Measurements from ENCODE around the gene TOMM20. TPM values are rescaled to one million over a fixed set of nuclear protein-coding genes. Genes with fewer than 3 reads are reported as not detected.
A peak's percentile ranks its signal among the peaks of the same experiment; 100 is the strongest.

Gene TOMM20
- total RNA-seq, 2 donors from 2014 or later: 144 to 147 TPM

DNA sequence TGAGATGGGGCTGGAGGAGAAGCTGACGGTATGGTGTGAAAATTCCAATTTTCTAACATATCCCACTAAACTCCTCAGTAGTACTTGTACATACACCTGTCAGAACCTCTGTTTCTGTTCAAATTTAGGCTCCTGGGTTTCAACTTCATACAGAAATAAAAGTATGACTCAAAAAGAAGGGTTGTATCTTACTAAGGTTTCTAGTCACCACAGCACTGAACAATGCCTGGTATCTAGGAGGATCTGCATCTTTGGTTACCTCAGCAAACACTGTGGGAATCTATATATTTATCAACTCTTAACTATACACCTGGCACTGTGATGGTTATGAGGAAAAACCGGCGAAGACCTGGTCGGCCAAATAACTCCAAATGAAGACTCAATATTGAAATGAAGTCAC, 18.6 kb upstream of the TOMM20 start:
- H3K9me3 Mint-ChIP-seq: no peaks in the 10 kb centered on the region
- H3K27ac Mint-ChIP-seq: no peak overlapping the region
- peaks cover 15 to 28% of the 10 kb centered on the region in 2 donors for H3K36me3 Mint-ChIP-seq
- ATAC-seq (peak; percentile 48 to 80), DNase-seq (ENCODE audit: low spot score in 2 of 2) (no peak)

DNA sequence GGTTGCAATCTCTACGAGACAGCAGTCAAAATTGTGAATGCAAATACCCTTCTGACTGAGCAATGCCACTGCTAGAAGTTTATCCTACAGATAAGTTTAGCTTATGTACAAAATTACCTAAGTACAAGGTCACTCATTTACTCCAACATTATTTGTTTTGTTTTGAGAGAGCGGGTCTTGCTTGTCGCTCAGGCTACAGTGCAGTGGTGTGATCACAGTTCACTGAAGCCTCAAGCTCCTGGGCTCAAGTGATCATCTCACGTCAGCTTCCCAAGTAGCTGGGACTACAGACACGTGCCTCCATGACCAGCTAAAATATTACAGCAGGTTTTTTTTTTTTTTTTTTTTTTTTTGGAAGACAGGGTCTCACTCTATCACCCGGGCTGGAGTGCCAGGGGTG, 17.0 kb upstream of the TOMM20 start:
- Mint-ChIP-seq H3K27ac (no peak overlapping the region), H3K9me3 (no peaks in the 10 kb centered on the region), H3K36me3 (peaks cover 18 to 23% of the 10 kb centered on the region in 2 donors)
- no peak for DNase-seq (ENCODE audit: low spot score in 2 of 2)
- no peak for ATAC-seq

DNA sequence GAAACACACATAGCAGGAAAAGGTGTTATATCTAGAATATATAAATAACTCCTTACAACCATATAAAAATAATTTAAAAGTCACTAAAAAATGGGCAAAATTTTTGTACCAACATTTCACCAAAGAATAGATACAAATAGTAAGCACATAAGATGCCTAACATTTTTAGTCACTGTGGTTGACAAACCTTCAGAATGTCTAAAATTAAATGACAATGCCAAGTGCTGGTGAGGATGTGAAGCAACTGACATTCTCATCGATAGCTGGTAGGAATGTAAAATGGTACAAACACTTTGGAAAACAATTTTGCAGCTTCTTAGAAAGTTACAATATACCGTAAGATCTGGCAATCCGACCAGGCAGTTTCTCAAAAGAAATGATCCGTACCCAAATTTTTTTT, 14.4 kb upstream of the TOMM20 start:
- ATAC-seq (no peak), DNase-seq (ENCODE audit: low spot score in 2 of 2) (no peak)
- Mint-ChIP-seq H3K27ac (no peak overlapping the region), H3K9me3 (no peaks in the 10 kb centered on the region), H3K36me3 (peaks cover 17 to 24% of the 10 kb centered on the region in 2 donors)

DNA sequence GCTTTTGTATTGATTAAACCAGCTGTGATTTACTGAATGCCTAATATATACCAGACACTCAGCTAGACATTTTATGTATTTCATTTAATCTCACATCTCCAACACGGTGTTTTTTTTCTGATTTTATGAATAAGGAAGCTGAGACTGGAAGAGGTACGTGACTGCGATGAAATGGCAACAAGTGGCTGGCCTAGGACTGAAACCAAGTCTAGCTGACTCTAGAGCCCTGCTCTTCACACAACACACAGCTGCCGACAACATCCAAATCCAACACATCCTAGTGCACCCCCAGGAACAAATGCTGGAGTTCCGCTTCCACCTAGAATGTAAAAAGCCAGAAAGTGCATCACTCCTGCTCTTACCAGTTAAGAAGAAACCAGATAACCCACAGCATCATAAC, 10.7 kb upstream of the TOMM20 start:
- H3K9me3 Mint-ChIP-seq: no peaks in the 10 kb centered on the region
- no peak for DNase-seq (ENCODE audit: low spot score in 2 of 2)
- ATAC-seq: peak in 1 of 2 donors; percentile 21
- peaks cover 33 to 34% of the 10 kb centered on the region in 2 donors for H3K36me3 Mint-ChIP-seq
- peak overlapping the region; percentile 54 to 96 for H3K27ac Mint-ChIP-seq

DNA sequence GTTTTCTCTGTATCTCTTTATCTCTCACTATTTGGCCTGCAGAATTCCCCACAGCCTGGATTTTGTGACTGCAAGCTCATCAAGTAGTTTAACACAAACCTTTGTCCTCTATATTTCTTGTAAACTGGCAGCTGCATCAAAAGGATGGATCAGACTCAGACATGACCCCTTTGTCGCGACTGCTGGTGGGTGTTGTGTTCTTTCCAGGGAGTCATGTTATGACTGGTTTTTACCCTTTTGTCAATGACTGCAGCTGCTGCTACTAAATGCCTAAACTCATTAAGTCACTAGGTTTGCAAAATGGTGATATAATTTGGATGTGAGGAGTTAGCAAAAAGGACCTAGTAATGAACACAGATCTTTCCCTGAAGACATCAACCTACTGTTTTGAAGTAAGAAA, 10.2 kb upstream of the TOMM20 start:
- H3K36me3 Mint-ChIP-seq: peaks cover 33 to 34% of the 10 kb centered on the region in 2 donors
- DNase-seq (ENCODE audit: low spot score in 2 of 2) (peak in 1 of 2 donors; percentile 31), ATAC-seq (peak; percentile 63 to 93)
- H3K27ac Mint-ChIP-seq: peak overlapping the region; percentile 54 to 96
- no peaks in the 10 kb centered on the region for H3K9me3 Mint-ChIP-seq

DNA sequence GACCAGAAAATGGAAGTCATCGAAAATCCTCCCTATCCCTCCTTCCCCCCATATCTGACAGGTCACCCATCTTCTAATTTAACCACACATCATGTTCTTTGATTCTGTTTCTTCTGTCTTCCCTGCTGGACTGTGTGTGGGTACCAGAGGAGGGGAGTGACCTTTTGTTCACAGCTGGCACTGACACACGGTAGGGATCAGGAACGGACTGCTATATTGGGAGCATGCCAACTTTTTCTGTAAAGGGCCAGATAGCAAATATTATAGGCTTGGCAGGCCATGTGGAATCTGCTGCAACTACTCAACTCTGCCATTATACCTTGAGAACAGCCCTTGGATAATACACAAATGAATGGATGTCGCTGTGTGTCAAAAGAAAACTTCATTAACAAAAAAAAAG, 7.5 kb upstream of the TOMM20 start:
- Mint-ChIP-seq H3K9me3 (no peaks in the 10 kb centered on the region), H3K36me3 (peaks cover 25 to 27% of the 10 kb centered on the region in 2 donors), H3K27ac (peak overlapping the region; percentile 1 to 65)
- no peak for ATAC-seq
- no peak for DNase-seq (ENCODE audit: low spot score in 2 of 2)

DNA sequence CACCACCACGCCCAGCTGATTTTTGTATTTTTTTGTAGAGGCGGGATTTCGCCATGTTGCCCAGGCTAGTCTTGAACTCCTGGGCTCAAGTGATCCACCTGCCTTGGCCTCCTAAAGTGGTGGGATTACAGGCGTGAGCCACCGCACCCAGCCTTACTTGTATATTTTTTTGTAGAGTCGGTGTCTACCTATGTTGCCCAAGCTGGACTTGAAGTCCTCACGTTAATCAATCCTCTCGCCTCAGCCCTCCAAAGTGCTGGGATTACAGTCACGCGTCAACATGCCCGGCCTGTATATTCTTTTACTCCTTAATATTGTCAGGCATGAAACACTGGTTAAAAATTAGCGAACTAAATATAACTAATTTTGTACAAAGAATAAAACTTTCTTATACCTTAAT, 5.5 kb upstream of the TOMM20 start:
- no peak for DNase-seq (ENCODE audit: low spot score in 2 of 2)
- Mint-ChIP-seq H3K36me3 (peaks cover 22 to 29% of the 10 kb centered on the region in 2 donors), H3K9me3 (no peaks in the 10 kb centered on the region), H3K27ac (peak overlapping the region in 1 of 2 donors; percentile 31)
- no peak for ATAC-seq

DNA sequence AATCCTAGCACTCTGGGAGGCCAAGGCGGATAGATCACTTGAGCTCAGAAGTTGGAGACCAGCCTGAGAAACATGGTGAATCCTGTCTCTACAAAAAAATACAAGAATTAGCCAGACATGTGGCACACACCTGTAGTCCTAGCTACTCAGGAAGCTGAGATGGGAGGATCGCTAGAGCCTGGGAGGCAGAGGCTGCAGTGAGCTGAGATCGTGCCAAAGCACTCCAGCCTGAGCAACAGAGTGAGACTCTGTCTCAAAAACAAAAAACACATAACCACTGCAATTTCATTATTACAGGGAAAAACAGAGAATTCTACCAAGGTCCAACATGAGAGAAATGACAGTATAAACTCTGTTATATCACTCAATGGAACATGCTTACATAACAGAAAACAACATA, 4.4 kb upstream of the TOMM20 start:
- Mint-ChIP-seq H3K9me3 (no peaks in the 10 kb centered on the region), H3K27ac (peak overlapping the region; percentile 7 to 16), H3K36me3 (peaks cover 25 to 28% of the 10 kb centered on the region in 2 donors)
- no peak for ATAC-seq
- DNase-seq (ENCODE audit: low spot score in 2 of 2): no peak

DNA sequence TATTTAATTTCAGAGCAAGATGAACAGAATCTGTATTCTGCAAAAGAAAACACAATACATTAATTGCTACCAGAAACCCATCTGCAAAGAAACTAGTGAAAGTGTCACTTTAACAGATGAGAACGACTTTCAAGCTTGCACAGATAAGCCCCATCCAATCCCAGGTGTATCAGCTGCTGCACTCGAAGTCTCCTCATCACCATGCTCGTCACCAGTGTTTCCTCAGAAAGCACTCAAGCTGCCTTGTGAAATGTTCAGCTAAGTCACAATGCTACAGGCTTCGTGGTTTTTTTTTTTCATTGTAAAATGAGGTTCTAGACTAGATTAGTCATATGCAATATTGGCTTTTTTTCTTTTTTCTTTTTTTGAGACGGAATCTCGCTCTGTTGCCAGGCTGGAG, 3.3 kb upstream of the TOMM20 start:
- ATAC-seq (no peak), DNase-seq (ENCODE audit: low spot score in 2 of 2) (no peak)
- no peaks in the 10 kb centered on the region for H3K9me3 Mint-ChIP-seq
- peaks cover 27 to 31% of the 10 kb centered on the region in 2 donors for H3K36me3 Mint-ChIP-seq
- H3K27ac Mint-ChIP-seq: peak overlapping the region in 1 of 2 donors; percentile 81

DNA sequence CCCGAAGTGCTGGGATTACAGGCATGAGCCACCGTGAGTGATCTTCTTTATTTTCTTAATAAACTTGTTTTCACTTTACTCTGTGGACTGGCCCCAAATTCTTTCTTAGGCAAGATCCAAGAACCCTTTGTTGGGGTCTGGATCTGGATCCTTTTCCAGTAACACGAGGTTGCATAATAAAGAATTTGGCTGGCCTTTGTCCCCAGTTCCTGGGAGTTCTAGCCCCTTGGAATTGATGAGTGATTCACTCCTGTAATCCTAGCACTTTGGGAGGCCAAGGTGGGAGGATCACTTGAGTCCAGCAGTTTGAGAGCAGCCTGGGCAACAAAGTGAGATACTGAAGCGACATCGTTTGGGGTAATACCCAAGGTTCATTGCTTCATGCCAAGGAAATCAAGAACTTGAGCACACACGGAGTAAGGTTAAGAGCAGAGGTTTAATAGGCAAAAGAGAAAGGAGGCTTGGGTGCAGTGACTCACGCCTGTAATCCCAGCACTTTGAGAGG, 2.2 kb upstream of the TOMM20 start:
- peak overlapping the region; percentile 37 to 85 for H3K27ac Mint-ChIP-seq
- peaks cover 16 to 37% of the 10 kb centered on the region in 2 donors for H3K36me3 Mint-ChIP-seq
- H3K9me3 Mint-ChIP-seq: no peaks in the 10 kb centered on the region
- no peak for DNase-seq (ENCODE audit: low spot score in 2 of 2)
- no peak for ATAC-seq

DNA sequence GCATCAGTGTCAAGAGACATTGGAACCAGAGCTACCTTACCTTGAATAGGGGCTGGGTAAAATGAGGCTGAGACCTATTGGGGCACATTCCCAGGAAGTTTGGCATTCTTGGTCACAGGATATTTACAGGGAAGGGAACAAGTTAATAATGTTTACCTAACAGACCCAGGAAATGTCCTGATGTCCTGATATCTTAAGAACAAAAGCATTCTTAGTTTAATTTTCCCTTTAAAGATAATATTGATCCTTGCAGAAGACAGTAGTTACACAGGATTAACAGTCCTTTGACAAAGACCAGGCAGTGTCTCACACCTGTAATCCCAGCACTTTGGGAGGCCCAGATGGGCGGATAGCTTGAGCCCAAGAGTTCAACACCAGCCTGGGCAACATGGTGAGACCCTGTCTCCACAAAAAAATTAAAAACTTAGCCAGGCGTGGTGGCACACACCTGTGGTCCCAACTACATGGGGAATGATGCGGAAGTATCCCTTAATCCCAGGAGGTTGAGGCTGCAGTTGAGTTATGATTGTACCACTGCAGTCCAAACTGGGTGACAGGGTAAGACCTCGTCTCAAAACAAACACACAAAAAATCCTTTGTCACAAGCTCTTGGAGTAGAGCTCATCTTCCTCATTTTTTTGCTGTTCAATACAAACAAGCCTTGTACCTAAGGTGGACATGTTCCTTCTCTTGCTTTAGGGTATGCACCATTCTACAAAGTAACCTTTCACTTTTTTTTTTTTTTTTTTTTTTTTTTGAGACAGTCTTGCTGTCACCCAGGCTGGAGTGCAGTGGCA, 1.3 kb upstream of the TOMM20 start:
- ATAC-seq: no peak

DNA sequence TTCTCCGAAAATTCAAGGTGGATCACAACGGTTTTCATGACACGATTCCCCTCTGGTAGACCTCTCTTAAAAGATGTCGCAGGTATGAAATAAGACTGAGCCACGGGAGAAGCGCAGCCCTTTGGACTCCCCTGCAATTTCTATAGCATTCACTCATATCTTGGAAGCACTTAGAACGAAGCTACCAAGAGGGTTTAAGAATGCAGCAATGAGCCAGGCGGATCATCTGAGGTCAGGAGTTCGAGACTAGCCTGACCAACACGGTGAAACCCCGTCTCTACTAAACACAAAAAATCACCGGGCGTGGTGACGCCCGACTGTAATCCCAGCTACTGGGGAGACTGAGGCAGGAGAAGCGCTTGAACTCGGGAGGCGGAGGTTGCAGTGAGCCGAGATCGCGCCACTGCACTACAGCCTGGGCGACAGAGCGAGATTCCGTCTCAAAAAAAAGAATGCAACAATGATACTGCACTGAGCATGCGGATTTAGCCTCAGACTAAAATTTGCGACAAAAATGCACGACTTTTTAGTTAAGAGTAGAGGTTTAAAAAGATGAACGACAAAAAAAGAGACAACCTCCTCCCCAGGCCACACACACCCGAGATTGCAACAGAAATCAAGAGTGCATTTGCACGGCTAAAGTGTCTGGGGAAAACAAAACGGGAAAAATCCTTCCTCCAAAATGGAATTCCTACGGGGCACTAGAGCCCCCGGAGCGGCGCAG, 743 bp downstream of the TOMM20 start:
- DNase-seq (ENCODE audit: low spot score in 2 of 2) (no peak), ATAC-seq (no peak)
- Mint-ChIP-seq H3K9me3 (no peaks in the 10 kb centered on the region), H3K36me3 (peaks cover 16 to 47% of the 10 kb centered on the region in 2 donors), H3K27ac (peak overlapping the region; percentile 98 to 100)

More for the DNA sequence above, 1.3 kb upstream of the TOMM20 start:
- Mint-ChIP-seq H3K36me3 (peaks cover 16 to 33% of the 10 kb centered on the region in 2 donors), H3K27ac (peak overlapping the region in 1 of 2 donors; percentile 98), H3K9me3 (no peaks in the 10 kb centered on the region)
- DNase-seq (ENCODE audit: low spot score in 2 of 2): no peak

DNA sequence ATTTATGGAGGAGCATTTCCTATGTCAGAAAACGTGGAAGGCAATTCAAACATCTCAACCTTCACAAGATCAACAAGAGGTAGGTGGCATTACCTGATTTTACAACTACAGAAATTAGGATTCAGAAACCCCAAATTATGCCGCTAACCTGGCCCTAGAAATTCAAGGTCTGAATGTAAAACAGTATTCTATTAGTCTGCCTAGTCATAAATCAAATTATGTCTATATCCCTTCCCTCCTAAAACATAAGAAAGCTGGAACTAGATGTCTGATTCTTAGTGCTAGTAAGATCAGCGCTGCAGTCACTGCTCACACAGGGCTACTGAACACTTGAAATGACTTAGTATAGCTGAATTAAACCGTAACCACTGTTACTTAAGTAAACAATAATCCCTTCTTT, 1.4 kb downstream of the TOMM20 start:
- no peak for ATAC-seq
- Mint-ChIP-seq H3K27ac (peak overlapping the region; percentile 98 to 100), H3K9me3 (no peaks in the 10 kb centered on the region), H3K36me3 (peaks cover 16 to 47% of the 10 kb centered on the region in 2 donors)
- no peak for DNase-seq (ENCODE audit: low spot score in 2 of 2)

DNA sequence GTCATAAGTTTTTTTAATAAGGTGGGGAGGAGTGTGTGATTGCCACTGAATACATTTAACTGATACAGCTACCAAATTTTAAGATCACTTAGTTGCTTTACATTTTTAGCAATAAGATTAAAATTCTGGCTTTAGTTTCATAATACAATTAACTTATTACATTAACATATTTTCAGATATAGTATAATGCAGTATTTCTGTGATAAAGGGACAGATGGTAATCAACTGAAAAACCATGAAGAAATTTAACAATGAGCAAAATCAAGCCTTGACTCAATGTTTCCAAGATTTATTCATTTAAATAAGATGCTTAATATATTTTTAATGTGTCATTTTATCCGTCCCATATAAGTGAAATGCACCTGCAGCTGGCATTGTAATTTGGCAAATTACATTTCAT, 4.0 kb downstream of the TOMM20 start:
- ATAC-seq (no peak), DNase-seq (ENCODE audit: low spot score in 2 of 2) (no peak)
- Mint-ChIP-seq H3K36me3 (peaks cover 16 to 62% of the 10 kb centered on the region in 2 donors), H3K27ac (peak overlapping the region; percentile 44 to 95), H3K9me3 (no peaks in the 10 kb centered on the region)

DNA sequence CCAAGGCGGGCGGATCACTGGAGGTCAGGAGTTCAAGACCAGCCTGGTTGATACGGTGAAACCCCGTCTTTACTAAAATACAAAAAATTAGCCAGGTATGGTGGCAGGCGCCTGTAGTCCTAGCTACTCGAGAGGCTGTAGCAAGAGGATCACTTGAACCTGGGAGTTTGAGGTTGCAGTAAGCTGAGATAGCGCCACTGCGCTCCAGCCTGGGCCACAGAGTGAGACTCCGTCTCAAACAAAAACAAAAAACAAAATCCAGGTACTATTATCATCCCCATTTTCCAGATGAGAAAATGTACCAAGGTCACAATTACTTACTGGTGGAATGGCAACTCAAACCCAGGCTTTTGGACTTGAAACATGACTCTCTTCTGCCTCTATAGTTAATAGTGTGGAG, 4.5 kb downstream of the TOMM20 start:
- peaks cover 16 to 68% of the 10 kb centered on the region in 2 donors for H3K36me3 Mint-ChIP-seq
- H3K27ac Mint-ChIP-seq: peak overlapping the region; percentile 44 to 95
- DNase-seq (ENCODE audit: low spot score in 2 of 2) (no peak), ATAC-seq (no peak)
- no peaks in the 10 kb centered on the region for H3K9me3 Mint-ChIP-seq

DNA sequence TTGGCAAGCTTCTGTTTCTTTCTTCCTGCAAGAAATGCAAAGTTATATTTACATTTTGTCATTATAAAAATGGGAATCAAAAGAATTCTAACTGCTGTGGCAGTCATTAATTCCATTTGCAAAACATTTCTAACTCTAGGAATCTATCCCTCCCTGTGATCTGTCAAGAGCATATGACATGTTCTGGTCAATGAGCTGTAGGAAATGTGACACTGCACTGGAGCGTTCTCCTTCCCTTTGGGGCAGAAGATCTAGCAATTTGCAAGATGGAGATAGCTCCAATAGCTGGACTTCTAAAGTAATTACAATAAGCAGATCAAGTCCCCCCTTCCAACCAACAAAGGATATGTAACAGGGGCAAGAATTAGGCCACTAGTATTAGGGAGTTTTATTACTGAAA, 6.3 kb downstream of the TOMM20 start:
- DNase-seq (ENCODE audit: low spot score in 2 of 2) (no peak), ATAC-seq (no peak)
- Mint-ChIP-seq H3K36me3 (peaks cover 1 to 68% of the 10 kb centered on the region in 2 donors), H3K9me3 (no peaks in the 10 kb centered on the region), H3K27ac (no peak overlapping the region)

DNA sequence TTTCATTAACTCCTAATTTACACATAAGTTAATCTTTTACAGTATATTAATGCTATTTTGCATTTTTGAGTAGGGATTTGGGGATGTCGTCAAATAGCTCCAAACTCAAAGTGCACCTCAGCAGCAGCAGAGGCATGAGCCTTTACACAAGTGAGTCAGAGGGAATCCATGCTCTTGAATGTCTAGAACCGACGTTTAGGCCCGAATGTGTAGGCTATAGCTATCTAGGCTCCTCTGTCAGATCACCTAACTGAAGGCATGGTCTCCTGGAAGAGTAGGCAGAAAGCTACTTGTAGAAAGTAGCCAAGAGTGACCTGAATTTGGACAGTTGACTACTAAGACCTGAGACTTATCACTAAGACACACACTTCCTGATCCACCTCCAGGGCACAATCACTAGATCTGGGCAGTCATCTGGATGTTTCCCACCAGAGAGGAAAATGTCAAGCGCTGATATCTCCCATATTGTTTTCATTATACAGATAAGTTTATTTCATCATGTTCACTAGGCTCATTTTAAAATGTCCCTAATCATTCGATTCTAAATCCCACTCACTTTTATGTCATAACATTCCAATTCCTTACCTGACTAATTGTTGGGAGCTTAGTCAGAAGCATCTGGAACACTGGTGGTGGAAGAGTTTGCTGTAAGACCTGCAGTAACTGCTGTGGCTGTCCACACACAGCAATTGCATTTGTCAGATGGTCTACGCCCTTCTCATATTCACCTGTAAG, 15.3 kb downstream of the TOMM20 start:
- DNase-seq (ENCODE audit: low spot score in 2 of 2) (no peak), ATAC-seq (no peak)
- Mint-ChIP-seq H3K36me3 (peaks cover 25 to 55% of the 10 kb centered on the region in 2 donors), H3K9me3 (no peaks in the 10 kb centered on the region), H3K27ac (no peak overlapping the region)
